OCI-LY3 (cell line): ENCODE data around the gene CD163.

Experiments
- CTCF ChIP-seq: fragments of 200-600, 300-600 bp; sonication (generic); IDR thresholded peaks from 2 replicates; pipeline ENCODE4 v1.5.1; 2014; ENCODE audit warnings: antibody characterized with exemption, low read length, low read depth
- EZH2phosphoT487 ChIP-seq: fragments of 200-600 bp; shearing (Covaris generic); IDR thresholded peaks from 2 replicates; pipeline ENCODE4 v1.6.1; 2018; ENCODE audit warnings: antibody characterized with exemption, mixed run types, low read depth

- no peak for TF ChIP-seq CTCF
- TF ChIP-seq EZH2phosphoT487 = no peak
Observed at GRCh38 chr12:7439579-7440505, 63.7 kb downstream of the CD163 start.
